HEK293T (cell line): ENCODE results near the gene RIOX2.

Source experiments
- ARNT ChIP-seq: fragments of 450-650 bp; IDR thresholded peaks from 2 replicates; pipeline ENCODE4 v1.6.1; 2017; ENCODE audit warnings: mild to moderate bottlenecking
- BHLHE40 ChIP-seq: fragments of 450-650 bp; IDR thresholded peaks from 2 replicates; pipeline ENCODE4 v1.6.1; 2016; ENCODE audit warnings: mild to moderate bottlenecking, moderate library complexity, borderline replicate concordance
- ELF4 ChIP-seq: fragments of 450-650 bp; IDR thresholded peaks from 2 replicates; pipeline ENCODE4 v1.6.1; 2017; ENCODE audit warnings: antibody characterized with exemption
- HDGF ChIP-seq: fragments of 450-650 bp; IDR thresholded peaks from 2 replicates; pipeline ENCODE4 v1.6.1; 2017; ENCODE audit warnings: antibody characterized with exemption, borderline replicate concordance
- L3MBTL2 ChIP-seq: fragments of 450-650 bp; conservative IDR thresholded peaks from 2 replicates; pipeline ENCODE4 v1.6.1; 2016; ENCODE audit warnings: mild to moderate bottlenecking
- NFRKB ChIP-seq: fragments of 450-650 bp; IDR thresholded peaks from 2 replicates; pipeline ENCODE4 v1.6.1; 2016; ENCODE audit warnings: mild to moderate bottlenecking, moderate library complexity
- SP1 ChIP-seq: fragments of 450-650 bp; IDR thresholded peaks from 2 replicates; pipeline ENCODE4 v1.6.1; 2017

GRCh38 chr3:97967966-97968365 lies 4.3 kb downstream of the RIOX2 start:
- TF ChIP-seq HDGF (no peak), NFRKB (no peak), L3MBTL2 (no peak), SP1 (no peak), ELF4 (no peak), ARNT (no peak), BHLHE40 (no peak)
